Measurements from ENCODE around the gene CEACAM6.

DNA sequence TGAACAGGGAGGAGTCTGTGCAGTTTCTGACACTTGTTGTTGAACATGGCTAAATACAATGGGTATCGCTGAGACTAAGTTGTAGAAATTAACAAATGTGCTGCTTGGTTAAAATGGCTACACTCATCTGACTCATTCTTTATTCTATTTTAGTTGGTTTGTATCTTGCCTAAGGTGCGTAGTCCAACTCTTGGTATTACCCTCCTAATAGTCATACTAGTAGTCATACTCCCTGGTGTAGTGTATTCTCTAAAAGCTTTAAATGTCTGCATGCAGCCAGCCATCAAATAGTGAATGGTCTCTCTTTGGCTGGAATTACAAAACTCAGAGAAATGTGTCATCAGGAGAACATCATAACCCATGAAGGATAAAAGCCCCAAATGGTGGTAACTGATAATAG lies 16.1 kb downstream of the CEACAM6 start:
- TF ChIP-seq GABPA (IDR thresholded peaks at IDR 0.05; ENCODE audit: low read depth) (no peak), TEAD4 (IDR thresholded peaks at IDR 0.05; ENCODE audit: borderline replicate concordance, insufficient read depth) (no peak), RCOR1 (IDR thresholded peaks at IDR 0.05; ENCODE audit: low read length) (no peak), EP300 (IDR thresholded peaks at IDR 0.05; ENCODE audit: borderline replicate concordance in 1 of 2, low read depth in 1 of 2, low read length in 1 of 2) (no peak), ELF1 (IDR thresholded peaks at IDR 0.05) (no peak), RXRA (IDR thresholded peaks at IDR 0.05; ENCODE audit: borderline replicate concordance, low read depth) (no peak)
- TF ChIP-seq, protein P1, sequence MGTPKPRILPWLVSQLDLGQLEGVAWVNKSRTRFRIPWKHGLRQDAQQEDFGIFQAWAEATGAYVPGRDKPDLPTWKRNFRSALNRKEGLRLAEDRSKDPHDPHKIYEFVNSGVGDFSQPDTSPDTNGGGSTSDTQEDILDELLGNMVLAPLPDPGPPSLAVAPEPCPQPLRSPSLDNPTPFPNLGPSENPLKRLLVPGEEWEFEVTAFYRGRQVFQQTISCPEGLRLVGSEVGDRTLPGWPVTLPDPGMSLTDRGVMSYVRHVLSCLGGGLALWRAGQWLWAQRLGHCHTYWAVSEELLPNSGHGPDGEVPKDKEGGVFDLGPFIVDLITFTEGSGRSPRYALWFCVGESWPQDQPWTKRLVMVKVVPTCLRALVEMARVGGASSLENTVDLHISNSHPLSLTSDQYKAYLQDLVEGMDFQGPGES (IDR thresholded peaks at IDR 0.05; ENCODE audit: low read depth, low read length): no peak
- TF ChIP-seq, protein P2, sequence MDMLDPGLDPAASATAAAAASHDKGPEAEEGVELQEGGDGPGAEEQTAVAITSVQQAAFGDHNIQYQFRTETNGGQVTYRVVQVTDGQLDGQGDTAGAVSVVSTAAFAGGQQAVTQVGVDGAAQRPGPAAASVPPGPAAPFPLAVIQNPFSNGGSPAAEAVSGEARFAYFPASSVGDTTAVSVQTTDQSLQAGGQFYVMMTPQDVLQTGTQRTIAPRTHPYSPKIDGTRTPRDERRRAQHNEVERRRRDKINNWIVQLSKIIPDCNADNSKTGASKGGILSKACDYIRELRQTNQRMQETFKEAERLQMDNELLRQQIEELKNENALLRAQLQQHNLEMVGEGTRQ (IDR thresholded peaks at IDR 0.05; ENCODE audit: borderline replicate concordance, low read depth, low read length): no peak
- TF ChIP-seq, protein P3, sequence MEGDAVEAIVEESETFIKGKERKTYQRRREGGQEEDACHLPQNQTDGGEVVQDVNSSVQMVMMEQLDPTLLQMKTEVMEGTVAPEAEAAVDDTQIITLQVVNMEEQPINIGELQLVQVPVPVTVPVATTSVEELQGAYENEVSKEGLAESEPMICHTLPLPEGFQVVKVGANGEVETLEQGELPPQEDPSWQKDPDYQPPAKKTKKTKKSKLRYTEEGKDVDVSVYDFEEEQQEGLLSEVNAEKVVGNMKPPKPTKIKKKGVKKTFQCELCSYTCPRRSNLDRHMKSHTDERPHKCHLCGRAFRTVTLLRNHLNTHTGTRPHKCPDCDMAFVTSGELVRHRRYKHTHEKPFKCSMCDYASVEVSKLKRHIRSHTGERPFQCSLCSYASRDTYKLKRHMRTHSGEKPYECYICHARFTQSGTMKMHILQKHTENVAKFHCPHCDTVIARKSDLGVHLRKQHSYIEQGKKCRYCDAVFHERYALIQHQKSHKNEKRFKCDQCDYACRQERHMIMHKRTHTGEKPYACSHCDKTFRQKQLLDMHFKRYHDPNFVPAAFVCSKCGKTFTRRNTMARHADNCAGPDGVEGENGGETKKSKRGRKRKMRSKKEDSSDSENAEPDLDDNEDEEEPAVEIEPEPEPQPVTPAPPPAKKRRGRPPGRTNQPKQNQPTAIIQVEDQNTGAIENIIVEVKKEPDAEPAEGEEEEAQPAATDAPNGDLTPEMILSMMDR (IDR thresholded peaks at IDR 0.05): no peak

All from SK-N-SH (cell line).